Natural killer cell (primary cell): ENCODE measurements around the gene PTPRT. TPM values are rescaled to one million over a fixed set of nuclear protein-coding genes. Genes with fewer than 3 reads are reported as not detected.

Source experiments
- ATAC-seq, 3 donors: fragments of 150-1000 bp in 2 of 3; fragments of 200-7000 bp in 1 of 3; cut with Tn5 transposase; 1 replicate in 1 of 3; 2 replicates in 2 of 3; pipeline ENCODE4 v1.10.0; 2021; ENCODE audit warnings: mild to moderate bottlenecking in 2 of 3, moderate library complexity in 2 of 3
- DNase-seq, 2 donors: peaks; one replicate each; pipeline versions ENCODE4 v3.0.0 to v3.0.0-alpha.2; 2013 to 2021; ENCODE audit warnings: mixed read lengths in 1 of 2
- H3K27ac ChIP-seq: one replicate; pipeline ENCODE4 v1.5.1; 2013; ENCODE audit warnings: mild to moderate bottlenecking, low read length
- H3K27me3 ChIP-seq: one replicate; pipeline ENCODE4 v1.6.1; 2013; ENCODE audit warnings: low read length; ENCODE audit not compliant: control insufficient read depth, insufficient read depth
- H3K36me3 ChIP-seq: one replicate; pipeline ENCODE4 v1.6.1; 2013; ENCODE audit warnings: low read length; ENCODE audit not compliant: control insufficient read depth, insufficient read depth
- H3K4me1 ChIP-seq: one replicate; pipeline ENCODE4 v1.6.1; 2013; ENCODE audit warnings: low read length; ENCODE audit not compliant: control insufficient read depth, insufficient read depth
- H3K4me3 ChIP-seq: one replicate; pipeline ENCODE4 v1.5.1; 2013; ENCODE audit warnings: low read length
- H3K9me3 ChIP-seq: one replicate; pipeline ENCODE4 v1.6.1; 2013; ENCODE audit warnings: low read length; ENCODE audit not compliant: control insufficient read depth, insufficient read depth
- H3K27ac Mint-ChIP-seq, 2 donors: one replicate each; pipeline ENCODE4 v1.8.0; 2022; ENCODE audit warnings: mild to moderate bottlenecking in 2 of 2, mixed read lengths in 2 of 2, moderate library complexity in 1 of 2
- H3K27me3 Mint-ChIP-seq, 2 donors: one replicate each; pipeline ENCODE4 v1.8.0; 2022; ENCODE audit warnings: low read depth in 2 of 2, mixed read lengths in 2 of 2
- H3K36me3 Mint-ChIP-seq: one replicate; pipeline ENCODE4 v1.8.0; 2022; ENCODE audit warnings: mixed read lengths
- H3K4me1 Mint-ChIP-seq, 2 donors: one replicate each; pipeline ENCODE4 v1.8.0; 2022; ENCODE audit warnings: mixed read lengths in 2 of 2
- H3K4me3 Mint-ChIP-seq: one replicate; pipeline ENCODE4 v1.8.0; 2022; ENCODE audit warnings: mild to moderate bottlenecking, moderate library complexity, mixed read lengths
- H3K9me3 Mint-ChIP-seq, 2 donors: one replicate each; pipeline ENCODE4 v1.8.0; 2022; ENCODE audit warnings: mixed read lengths in 2 of 2
- CTCF ChIP-seq: fragments of 200-600 bp; IDR thresholded peaks from one replicate; pipeline ENCODE4 v1.8.0; 2022; ENCODE audit warnings: antibody characterized with exemption
- WGBS: methylation state at CpG from one replicate; pipeline ENCODE4 v1.1.7; 2013; ENCODE audit warnings: missing lambda C conversion rate; ENCODE audit not compliant: insufficient coverage; 5-methylcytosine and 5-hydroxymethylcytosine counted together
- intact Hi-C: fragments of 100-400 bp; cut with micrococcal nuclease; formaldehyde crosslinking; loops from one replicate; pipeline ENCODE4 v1.14.2; 2022
- total RNA-seq, 4 donors: library from RNA; stranded (reverse); fragments of 120-200 nt in 1 of 4; gene quantifications; one replicate each; pipeline versions ENCODE4 v1.2.3 to v1.2.4, GENCODE V29; 2013 to 2022

The PTPRT gene
- total RNA-seq, 3 donors from 2014 or later (not counting 1 experiment from before 2014, with no cell fraction given): not detected

- Mint-ChIP-seq H3K27ac (no peak overlapping the region), H3K9me3 (peaks cover 4 to 6% of the 10 kb centered on the region in 2 donors), H3K27me3 (peaks cover 0 to 4% of the 10 kb centered on the region in 2 donors), H3K36me3 (no peaks in the 10 kb centered on the region), H3K4me1 (no peaks in the 10 kb centered on the region), H3K4me3 (no peak overlapping the region)
- Histone ChIP-seq H3K4me1 (no peaks in the 10 kb centered on the region), H3K27me3 (no peaks in the 10 kb centered on the region), H3K4me3 (no peak overlapping the region), H3K36me3 (no peaks in the 10 kb centered on the region), H3K9me3 (no peaks in the 10 kb centered on the region), H3K27ac (no peak overlapping the region)
- WGBS: 73% methylated on average over 4 of the region's 4 CpGs
- intact Hi-C loops: no loop called here
- DNase-seq (no peak), ATAC-seq (no peak)
- no peak for TF ChIP-seq CTCF
Observed at GRCh38 chr20:43092386-43093088, 97.2 kb downstream of the PTPRT start.

- H3K9me3 Mint-ChIP-seq: peaks cover 5 to 6% of the 10 kb centered on the region in 2 donors
- H3K27ac Mint-ChIP-seq: no peak overlapping the region
- no peak overlapping the region for H3K27ac ChIP-seq
- intact Hi-C loops: no loop called here
- WGBS: 90% methylated on average over 1 of the region's 1 CpG
- TF ChIP-seq CTCF: no peak
- peaks cover 0 to 3% of the 10 kb centered on the region in 2 donors for H3K27me3 Mint-ChIP-seq
- no peak overlapping the region for H3K4me3 ChIP-seq
- H3K36me3 ChIP-seq: no peaks in the 10 kb centered on the region
- H3K27me3 ChIP-seq: no peaks in the 10 kb centered on the region
- no peaks in the 10 kb centered on the region for H3K4me1 ChIP-seq
- no peaks in the 10 kb centered on the region for H3K9me3 ChIP-seq
- ATAC-seq: no peak
- H3K4me3 Mint-ChIP-seq: no peak overlapping the region
- no peaks in the 10 kb centered on the region for H3K36me3 Mint-ChIP-seq
- DNase-seq: no peak
- H3K4me1 Mint-ChIP-seq: no peaks in the 10 kb centered on the region
Observed at GRCh38 chr20:43068482-43068881, 121.2 kb downstream of the PTPRT start.

- Mint-ChIP-seq H3K9me3 (peaks cover 5 to 6% of the 10 kb centered on the region in 2 donors), H3K27me3 (peaks cover 0 to 3% of the 10 kb centered on the region in 2 donors), H3K36me3 (no peaks in the 10 kb centered on the region), H3K4me1 (no peaks in the 10 kb centered on the region), H3K4me3 (no peak overlapping the region), H3K27ac (no peak overlapping the region)
- intact Hi-C loops: no loop called here
- ATAC-seq (no peak), DNase-seq (no peak)
- Histone ChIP-seq H3K9me3 (no peaks in the 10 kb centered on the region), H3K36me3 (no peaks in the 10 kb centered on the region), H3K4me1 (no peaks in the 10 kb centered on the region), H3K27ac (no peak overlapping the region), H3K27me3 (no peaks in the 10 kb centered on the region), H3K4me3 (no peak overlapping the region)
- 62% methylated on average over 6 of the region's 6 CpGs for WGBS
- TF ChIP-seq CTCF: no peak
Observed at GRCh38 chr20:43066125-43066524, 123.6 kb downstream of the PTPRT start.

GRCh38 chr20:43065299-43065698, 124.4 kb downstream of the PTPRT start:
- H3K4me3 Mint-ChIP-seq: no peak overlapping the region

More at GRCh38 chr20:43065299-43065698, 124.4 kb downstream of the PTPRT start:
- H3K4me1 ChIP-seq: no peaks in the 10 kb centered on the region
- intact Hi-C loops: no loop called here
- ATAC-seq (no peak), DNase-seq (no peak)
- H3K27ac Mint-ChIP-seq: no peak overlapping the region
- peaks cover 0 to 3% of the 10 kb centered on the region in 2 donors for H3K27me3 Mint-ChIP-seq
- H3K36me3 Mint-ChIP-seq: no peaks in the 10 kb centered on the region
- no peak overlapping the region for H3K4me3 ChIP-seq
- peaks cover 5 to 6% of the 10 kb centered on the region in 2 donors for H3K9me3 Mint-ChIP-seq
- H3K36me3 ChIP-seq: no peaks in the 10 kb centered on the region
- H3K27me3 ChIP-seq: no peaks in the 10 kb centered on the region
- H3K9me3 ChIP-seq: no peaks in the 10 kb centered on the region
- no peaks in the 10 kb centered on the region for H3K4me1 Mint-ChIP-seq
- no peak for TF ChIP-seq CTCF
- no peak overlapping the region for H3K27ac ChIP-seq
